IMR-90 (cell line): ENCODE results near the gene FGGY. TPM values are rescaled to one million over a fixed set of nuclear protein-coding genes. Genes with fewer than 3 reads are reported as not detected.

ENCODE experiments used
- ATAC-seq: fragments of 200-7000 bp; cut with Tn5 transposase; 2 replicates; pipeline ENCODE4 v1.9.1; 2020; ENCODE audit warnings: low read depth, mild to moderate bottlenecking, moderate library complexity
- BruUV-seq: library from RNA; stranded (reverse); fragments of 400-500 nt; replicated peaks from 2 replicates; lab custom pipeline; 2021; lab: Mats Ljungman, UMichigan
- CTCF ChIA-PET: fragments of 300-600 bp; formaldehyde crosslinking; extraction: SDS; loops from one replicate; lab custom pipeline; 2021; ENCODE audit warnings: antibody characterized with exemption; lab: Yijun Ruan, JAX
- POLR2A ChIA-PET: fragments of 300-600 bp; sonication (Branson Sonifier 250); formaldehyde crosslinking; loops from one replicate; lab custom pipeline; 2022; ENCODE audit warnings: antibody characterized with exemption; ENCODE audit not compliant: unreplicated experiment; lab: Charles Lee
- DNase-seq: peaks from one replicate; pipeline ENCODE4 v3.0.0; 2013
- H2AFZ ChIP-seq: replicated peaks from 2 replicates; pipeline ENCODE3; 2013; ENCODE audit warnings: low read length, mild to moderate bottlenecking; ENCODE audit not compliant: poor library complexity
- H2AK5ac ChIP-seq: 2 replicates; pipeline ENCODE4 v1.6.1; 2013; ENCODE audit warnings: low read depth, low read length, inconsistent platforms
- H2AK9ac ChIP-seq: replicated peaks from 2 replicates; pipeline ENCODE3; 2013; ENCODE audit warnings: mild to moderate bottlenecking, low read depth, low read length, moderate library complexity; ENCODE audit not compliant: poor library complexity
- H2BK120ac ChIP-seq: 2 replicates; pipeline ENCODE4 v1.6.1; 2013; ENCODE audit warnings: low read depth, low read length, inconsistent platforms
- H2BK15ac ChIP-seq: 3 replicates; pipeline ENCODE4 v1.6.1; 2013; ENCODE audit warnings: low read depth, low read length, inconsistent platforms
- H2BK20ac ChIP-seq: 2 replicates; pipeline ENCODE4 v1.6.1; 2013; ENCODE audit warnings: low read depth, mild to moderate bottlenecking, inconsistent platforms, low read length, moderate library complexity
- H2BK5ac ChIP-seq: 2 replicates; pipeline ENCODE4 v1.6.1; 2013; ENCODE audit warnings: mild to moderate bottlenecking, low read depth, low read length, inconsistent platforms; ENCODE audit not compliant: poor library complexity, severe bottlenecking
- H3K14ac ChIP-seq: replicated peaks from 2 replicates; pipeline ENCODE4 v1.6.1; 2013; ENCODE audit warnings: low read depth, low read length, inconsistent platforms
- H3K18ac ChIP-seq: 2 replicates; pipeline ENCODE4 v1.6.1; 2013; ENCODE audit warnings: low read depth, low read length, control low read depth
- H3K23ac ChIP-seq: 2 replicates; pipeline ENCODE4 v1.6.1; 2013; ENCODE audit warnings: low read depth, low read length, inconsistent platforms
- H3K27ac ChIP-seq: 2 replicates; pipeline ENCODE4 v1.5.1; 2013; ENCODE audit warnings: mild to moderate bottlenecking, control low read depth, low read length; ENCODE audit not compliant: insufficient read depth
- H3K27me3 ChIP-seq: 2 replicates; pipeline ENCODE4 v1.6.1; 2013; ENCODE audit warnings: low read length; ENCODE audit not compliant: control insufficient read depth, insufficient read depth
- H3K36me3 ChIP-seq: 2 replicates; pipeline ENCODE4 v1.6.1; 2013; ENCODE audit warnings: low read length, mixed read lengths; ENCODE audit not compliant: control insufficient read depth, insufficient read depth
- H3K4ac ChIP-seq: 2 replicates; pipeline ENCODE4 v1.6.1; 2013; ENCODE audit warnings: low read depth, low read length, inconsistent platforms
- H3K4me1 ChIP-seq: 2 replicates; pipeline ENCODE4 v1.6.1; 2013; ENCODE audit warnings: low read length, mixed read lengths; ENCODE audit not compliant: control insufficient read depth, insufficient read depth
- H3K4me2 ChIP-seq: 2 replicates; pipeline ENCODE4 v1.6.1; 2013; ENCODE audit warnings: low read depth, mild to moderate bottlenecking, control low read depth, low read length, moderate library complexity
- H3K4me3 ChIP-seq: 2 replicates; pipeline ENCODE4 v1.5.1; 2013; ENCODE audit warnings: low read depth, mild to moderate bottlenecking, control low read depth, low read length, moderate library complexity; ENCODE audit not compliant: insufficient read depth
- H3K56ac ChIP-seq: 2 replicates; pipeline ENCODE4 v1.6.1; 2013; ENCODE audit warnings: low read length, inconsistent platforms; ENCODE audit not compliant: insufficient read depth; ENCODE audit errors: extremely low read depth
- H3K79me1 ChIP-seq, 2 experiments: 2 replicates each; pipeline ENCODE4 v1.6.1; 2013; ENCODE audit warnings: low read length in 2 of 2, inconsistent platforms in 1 of 2, low read depth in 1 of 2
- H3K9ac ChIP-seq: 2 replicates; pipeline ENCODE4 v1.6.1; 2013; ENCODE audit warnings: low read depth, low read length, control low read depth
- H3K9me1 ChIP-seq: 2 replicates; pipeline ENCODE4 v1.6.1; 2013; ENCODE audit warnings: low read length, inconsistent platforms; ENCODE audit not compliant: insufficient read depth
- H3K9me3 ChIP-seq: 2 replicates; pipeline ENCODE4 v1.6.1; 2013; ENCODE audit warnings: low read length; ENCODE audit not compliant: control insufficient read depth, insufficient read depth
- H4K20me1 ChIP-seq: 2 replicates; pipeline ENCODE4 v1.6.1; 2013; ENCODE audit warnings: low read length, inconsistent platforms; ENCODE audit not compliant: insufficient read depth
- H4K5ac ChIP-seq: 2 replicates; pipeline ENCODE4 v1.6.1; 2013; ENCODE audit warnings: mild to moderate bottlenecking, low read depth, low read length, control low read depth
- H4K8ac ChIP-seq, 2 experiments: 2 replicates each; pipeline ENCODE4 v1.6.1; 2013; ENCODE audit warnings: low read depth in 2 of 2, low read length in 2 of 2, control low read depth in 1 of 2, inconsistent platforms in 1 of 2
- H4K91ac ChIP-seq: 2 replicates; pipeline ENCODE4 v1.6.1; 2013; ENCODE audit warnings: low read depth, low read length, inconsistent platforms; ENCODE audit not compliant: insufficient read depth
- MAFK ChIP-seq: IDR thresholded peaks from 2 replicates; pipeline ENCODE4 v1.6.1; 2012; ENCODE audit warnings: low read depth, low read length, improper control_type of control experiment
- MXI1 ChIP-seq: IDR thresholded peaks from 2 replicates; pipeline ENCODE4 v1.6.1; 2012; ENCODE audit warnings: low read depth, mild to moderate bottlenecking, low read length, moderate library complexity, borderline replicate concordance
- POLR2A ChIP-seq: IDR thresholded peaks from 2 replicates; pipeline ENCODE4 v1.6.1; 2012; ENCODE audit warnings: mild to moderate bottlenecking, low read depth, low read length
- RAD21 ChIP-seq: IDR thresholded peaks from 2 replicates; pipeline ENCODE4 v1.6.1; 2012; ENCODE audit warnings: low read length, improper control_type of control experiment
- RCOR1 ChIP-seq: IDR thresholded peaks from 2 replicates; pipeline ENCODE4 v1.6.1; 2012; ENCODE audit warnings: mild to moderate bottlenecking, low read length, improper control_type of control experiment; ENCODE audit not compliant: insufficient replicate concordance
- RFX5 ChIP-seq: IDR thresholded peaks from 2 replicates; pipeline ENCODE4 v1.8.0; 2012; ENCODE audit warnings: low read depth, mild to moderate bottlenecking, low read length, moderate library complexity
- SMC3 ChIP-seq: fragments of 150-350 bp; IDR thresholded peaks from 2 replicates; pipeline ENCODE4 v1.6.1; 2016; ENCODE audit warnings: low read depth, mild to moderate bottlenecking, antibody characterized with exemption, low read length, moderate library complexity
- WGBS, 2 experiments: methylation state at CpG; one replicate each; pipeline versions ENCODE4 v1.1.5 to v1.1.7; 2013; ENCODE audit warnings: missing lambda C conversion rate in 2 of 2; ENCODE audit not compliant: insufficient read length in 1 of 2; ENCODE audit errors: extremely low coverage in 2 of 2; 5-methylcytosine and 5-hydroxymethylcytosine counted together
- dilution Hi-C: fragments of 300-500 bp; cut with HindIII; formaldehyde crosslinking; loops from one replicate; pipeline ENCODE4 v1.14.3; 2018; ENCODE audit warnings: low sequenced_read_pairs; ENCODE audit not compliant: unreplicated experiment
- in situ Hi-C: fragments of 300-500 bp; cut with MboI; formaldehyde crosslinking; loops from 3 replicates; pipeline ENCODE4 v1.14.3; 2019; ENCODE audit warnings: low sequenced_read_pairs, inconsistent platforms, mixed read lengths
- intact Hi-C: fragments of 100-400 bp; cut with micrococcal nuclease; formaldehyde crosslinking; loops from 2 replicates; pipeline ENCODE4 v1.10.0; 2022
- polyA plus RNA-seq, 3 experiments: library from polyadenylated mRNA; depleted of rRNA; stranded (reverse); fragments of >200 nt; gene quantifications; 2 replicates each; pipeline ENCODE4 v1.2.3, GENCODE V29; 2012; ENCODE audit warnings: low replicate concordance in 1 of 3
- total RNA-seq: library from RNA; depleted of rRNA; stranded (reverse); fragments of >200 nt; gene quantifications from 2 replicates; pipeline ENCODE4 v1.2.3, GENCODE V29; 2012
- TF ChIP-seq, protein P1 (sequence below): fragments of 150-350 bp; IDR thresholded peaks from 2 replicates; pipeline ENCODE4 v1.6.1; 2017; ENCODE audit warnings: mild to moderate bottlenecking, antibody characterized with exemption, low read length, low read depth
- TF ChIP-seq, protein P2 (sequence below): fragments of 150-350 bp; IDR thresholded peaks from 2 replicates; pipeline ENCODE4 v1.6.1; 2016; ENCODE audit warnings: low read depth, mild to moderate bottlenecking, low read length, moderate library complexity, borderline replicate concordance

FGGY gene
- total and polyA plus RNA-seq, 2 of the 4 experiments (the other 2 are of a cell fraction), result 5.6 to 14.0 TPM

DNA sequence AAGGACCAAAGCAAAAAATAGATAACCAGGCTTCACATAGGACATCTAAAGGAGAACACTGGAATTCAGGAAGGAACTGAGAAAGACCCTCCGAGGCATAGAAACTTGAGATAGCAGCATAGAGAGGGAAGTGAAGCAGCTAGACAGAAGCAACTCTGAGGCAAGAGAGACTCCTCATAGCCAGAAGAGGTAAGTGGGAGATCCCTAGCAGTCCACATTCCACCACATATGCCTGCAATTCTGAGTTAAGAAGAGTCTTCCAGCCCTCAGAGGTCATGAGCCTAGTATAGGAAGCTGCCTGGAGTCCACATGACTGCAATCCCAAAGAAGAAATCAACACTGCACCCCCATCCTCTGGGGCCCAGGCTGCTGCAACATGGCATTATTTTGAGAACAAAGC lies 13.9 kb upstream of the FGGY start:
- H4K8ac ChIP-seq, result no peak overlapping the region
- DNase-seq (no peak), ATAC-seq (no peak)
- TF ChIP-seq RFX5 (no peak), MXI1 (no peak), SMC3 (no peak), POLR2A (no peak), RAD21 (no peak), MAFK (no peak), RCOR1 (no peak)
- TF ChIP-seq, protein P1, sequence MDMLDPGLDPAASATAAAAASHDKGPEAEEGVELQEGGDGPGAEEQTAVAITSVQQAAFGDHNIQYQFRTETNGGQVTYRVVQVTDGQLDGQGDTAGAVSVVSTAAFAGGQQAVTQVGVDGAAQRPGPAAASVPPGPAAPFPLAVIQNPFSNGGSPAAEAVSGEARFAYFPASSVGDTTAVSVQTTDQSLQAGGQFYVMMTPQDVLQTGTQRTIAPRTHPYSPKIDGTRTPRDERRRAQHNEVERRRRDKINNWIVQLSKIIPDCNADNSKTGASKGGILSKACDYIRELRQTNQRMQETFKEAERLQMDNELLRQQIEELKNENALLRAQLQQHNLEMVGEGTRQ, result no peak
- TF ChIP-seq, protein P2, sequence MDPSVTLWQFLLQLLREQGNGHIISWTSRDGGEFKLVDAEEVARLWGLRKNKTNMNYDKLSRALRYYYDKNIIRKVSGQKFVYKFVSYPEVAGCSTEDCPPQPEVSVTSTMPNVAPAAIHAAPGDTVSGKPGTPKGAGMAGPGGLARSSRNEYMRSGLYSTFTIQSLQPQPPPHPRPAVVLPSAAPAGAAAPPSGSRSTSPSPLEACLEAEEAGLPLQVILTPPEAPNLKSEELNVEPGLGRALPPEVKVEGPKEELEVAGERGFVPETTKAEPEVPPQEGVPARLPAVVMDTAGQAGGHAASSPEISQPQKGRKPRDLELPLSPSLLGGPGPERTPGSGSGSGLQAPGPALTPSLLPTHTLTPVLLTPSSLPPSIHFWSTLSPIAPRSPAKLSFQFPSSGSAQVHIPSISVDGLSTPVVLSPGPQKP, result no peak
- no peak overlapping the region for H3K4me2 ChIP-seq
- H4K20me1 ChIP-seq, result no peaks in the 10 kb centered on the region
- H3K36me3 ChIP-seq, result no peaks in the 10 kb centered on the region
- dilution Hi-C loops, result no loop called here
- no peak overlapping the region for H2BK15ac ChIP-seq
- no peaks in the 10 kb centered on the region; the same call in 1 of the 2 replicates for H3K4me1 ChIP-seq
- no peak overlapping the region for H4K91ac ChIP-seq
- no peak overlapping the region for H3K4me3 ChIP-seq
- no peaks in the 10 kb centered on the region for H3K9me3 ChIP-seq
- no peaks in the 10 kb centered on the region for H3K27me3 ChIP-seq
- H3K27ac ChIP-seq, result no peak overlapping the region
- ChIA-PET POLR2A (no interaction called here), CTCF (no interaction called here)
- in situ Hi-C loops, result loop anchor here (25.0 kb wide), 1 partner anchor 496 kb away; the partner anchor contains the start of gene JUN
- intact Hi-C loops, result no loop called here
- no peak overlapping the region for H3K56ac ChIP-seq
- H2AFZ ChIP-seq, result no peak overlapping the region
- no TSS peak for BruUV-seq
- no peak overlapping the region for H2AK5ac ChIP-seq
- H3K9ac ChIP-seq, result no peak overlapping the region
- H2BK120ac ChIP-seq, result no peak overlapping the region
- H3K9me1 ChIP-seq, result no peaks in the 10 kb centered on the region
- no peak overlapping the region for H3K23ac ChIP-seq
- H2AK9ac ChIP-seq, result no peak overlapping the region
- no peak overlapping the region for H3K18ac ChIP-seq
- H3K4ac ChIP-seq, result no peak overlapping the region
- H2BK5ac ChIP-seq, result no peak overlapping the region
- H2BK20ac ChIP-seq, result no peak overlapping the region
- H4K5ac ChIP-seq, result no peak overlapping the region
- H3K14ac ChIP-seq, result no peak overlapping the region
- no CpG with 5 or more reads among the region's 1 CpG for WGBS, 2 experiments
- H3K79me1 ChIP-seq, result no peaks in the 10 kb centered on the region
